Trophoblast cell (in vitro differentiated cells and primary cell): ENCODE data around the gene CAPZB.
"Not testable (repeated sequence)": the region's sequence is repeated elsewhere in the genome, so short reads cannot be mapped to it uniquely, and the experiment has no call there.

Experiments used
- DNase-seq, 2 donors: peaks; one replicate each; pipeline ENCODE4 v3.0.0-alpha.2; 2016
- H2AFZ ChIP-seq: 2 replicates; pipeline ENCODE4 v1.6.1; 2013; ENCODE audit warnings: low read length, moderate library complexity, mild to moderate bottlenecking; ENCODE audit not compliant: insufficient read depth, poor library complexity
- H2AK5ac ChIP-seq: 2 replicates; pipeline ENCODE4 v1.6.1; 2013; ENCODE audit warnings: mild to moderate bottlenecking, low read length
- H2BK120ac ChIP-seq: 2 replicates; pipeline ENCODE4 v1.6.1; 2013; ENCODE audit warnings: low read length, mild to moderate bottlenecking, moderate library complexity; ENCODE audit not compliant: insufficient read depth, poor library complexity
- H2BK12ac ChIP-seq: 2 replicates; pipeline ENCODE4 v1.6.1; 2013; ENCODE audit warnings: mild to moderate bottlenecking, low read length, moderate library complexity
- H2BK5ac ChIP-seq: 2 replicates; pipeline ENCODE4 v1.6.1; 2013; ENCODE audit warnings: low read length, low read depth, moderate library complexity, mild to moderate bottlenecking; ENCODE audit not compliant: poor library complexity
- H3K14ac ChIP-seq: 2 replicates; pipeline ENCODE4 v1.6.1; 2013; ENCODE audit warnings: mild to moderate bottlenecking, low read length
- H3K18ac ChIP-seq: 2 replicates; pipeline ENCODE4 v1.6.1; 2013; ENCODE audit warnings: mild to moderate bottlenecking, low read length
- H3K23ac ChIP-seq: 2 replicates; pipeline ENCODE4 v1.6.1; 2013; ENCODE audit warnings: low read length
- H3K27ac ChIP-seq: 2 replicates; pipeline ENCODE4 v1.5.1; 2013; ENCODE audit warnings: low read depth, mild to moderate bottlenecking, inconsistent platforms, low read length, moderate library complexity
- H3K27me3 ChIP-seq: 2 replicates; pipeline ENCODE4 v1.6.1; 2013; ENCODE audit warnings: inconsistent platforms, mild to moderate bottlenecking, low read length, moderate library complexity; ENCODE audit not compliant: insufficient read depth
- H3K36me3 ChIP-seq, 2 experiments: 1 replicate in 1 of 2; 2 replicates in 1 of 2; pipeline ENCODE4 v1.6.1; 2013; ENCODE audit warnings: low read length in 2 of 2, mild to moderate bottlenecking in 2 of 2, moderate library complexity in 1 of 2; ENCODE audit not compliant: insufficient read depth in 2 of 2, control insufficient read depth in 1 of 2
- H3K4ac ChIP-seq: 2 replicates; pipeline ENCODE4 v1.6.1; 2013; ENCODE audit warnings: low read depth, mild to moderate bottlenecking, low read length, moderate library complexity
- H3K4me1 ChIP-seq, 2 experiments: 1 replicate in 1 of 2; 2 replicates in 1 of 2; pipeline ENCODE4 v1.6.1; 2013; ENCODE audit warnings: low read length in 2 of 2, mild to moderate bottlenecking in 2 of 2, moderate library complexity in 1 of 2; ENCODE audit not compliant: insufficient read depth in 2 of 2, control insufficient read depth in 1 of 2
- H3K4me2 ChIP-seq: 2 replicates; pipeline ENCODE4 v1.6.1; 2013; ENCODE audit warnings: inconsistent platforms, mild to moderate bottlenecking, low read length, moderate library complexity
- H3K4me3 ChIP-seq: 2 replicates; pipeline ENCODE4 v1.5.1; 2013; ENCODE audit warnings: mild to moderate bottlenecking, low read depth, low read length, inconsistent platforms
- H3K79me1 ChIP-seq: one replicate; pipeline ENCODE4 v1.6.1; 2013; ENCODE audit warnings: low read length
- H3K79me2 ChIP-seq: 2 replicates; pipeline ENCODE4 v1.6.1; 2013; ENCODE audit warnings: low read length, mild to moderate bottlenecking; ENCODE audit not compliant: control insufficient read depth, insufficient read depth, poor library complexity
- H3K9ac ChIP-seq: 2 replicates; pipeline ENCODE4 v1.6.1; 2013; ENCODE audit warnings: mild to moderate bottlenecking, low read length
- H3K9me3 ChIP-seq: 2 replicates; pipeline ENCODE4 v1.6.1; 2013; ENCODE audit warnings: low read depth, mild to moderate bottlenecking, control low read depth, inconsistent platforms, low read length; ENCODE audit not compliant: insufficient read depth
- H4K12ac ChIP-seq: 2 replicates; pipeline ENCODE4 v1.6.1; 2013; ENCODE audit warnings: low read depth, mild to moderate bottlenecking, low read length, moderate library complexity
- H4K8ac ChIP-seq: 2 replicates; pipeline ENCODE4 v1.6.1; 2013; ENCODE audit warnings: low read depth, mild to moderate bottlenecking, low read length, moderate library complexity
- H4K91ac ChIP-seq: one replicate; pipeline ENCODE4 v1.6.1; 2013; ENCODE audit warnings: low read depth, mild to moderate bottlenecking, low read length, moderate library complexity
- WGBS: extraction: QIAGEN DNeasy Blood & Tissue Kit; methylation state at CpG from one replicate; pipeline ENCODE4 v1.1.7; 2013; ENCODE audit warnings: missing lambda C conversion rate; ENCODE audit not compliant: insufficient read length, insufficient coverage; ENCODE audit errors: extremely low coverage; 5-methylcytosine and 5-hydroxymethylcytosine counted together

Gene CAPZB

GRCh38 chr1:19307794-19308508 is 177.4 kb downstream of the CAPZB start:
- Histone ChIP-seq H3K4me1 (peaks cover 11 to 12% of the 10 kb centered on the region in 2 experiments), H3K23ac (no peak overlapping the region), H2AK5ac (no peak overlapping the region), H3K4ac (no peak overlapping the region), H3K79me2 (peaks cover 15% of the 10 kb centered on the region), H3K14ac (no peak overlapping the region), H3K79me1 (peaks cover 16% of the 10 kb centered on the region), H3K9ac (no peak overlapping the region), H3K9me3 (peaks cover 3% of the 10 kb centered on the region), H4K8ac (no peak overlapping the region), H4K12ac (no peak overlapping the region), H3K27ac (no peak overlapping the region), H2BK5ac (no peak overlapping the region), H3K4me3 (no peak overlapping the region), H3K4me2 (no peak overlapping the region), H3K27me3 (no peaks in the 10 kb centered on the region), H4K91ac (no peak overlapping the region), H3K18ac (no peak overlapping the region), H2BK12ac (no peak overlapping the region), H3K36me3 (peaks cover 40 to 53% of the 10 kb centered on the region in 2 experiments), H2BK120ac (no peak overlapping the region), H2AFZ (no peak overlapping the region)
- no peak for DNase-seq
- no CpG with 5 or more reads among the region's 10 CpGs for WGBS

- no peak for DNase-seq
- no CpG with 5 or more reads among the region's 6 CpGs for WGBS
- H3K18ac ChIP-seq, result no peak overlapping the region
- no peak overlapping the region for H3K4me2 ChIP-seq
- H2BK5ac ChIP-seq, result no peak overlapping the region
- H2AK5ac ChIP-seq, result no peak overlapping the region
- peaks cover 8% of the 10 kb centered on the region for H3K79me2 ChIP-seq
- H3K23ac ChIP-seq, result no peak overlapping the region
- H3K9me3 ChIP-seq, result peaks cover 3% of the 10 kb centered on the region
- no peak overlapping the region for H3K27ac ChIP-seq
- peaks cover 8% of the 10 kb centered on the region for H3K79me1 ChIP-seq
- no peak overlapping the region for H3K4me3 ChIP-seq
- peaks cover 9% of the 10 kb centered on the region in 2 experiments for H3K4me1 ChIP-seq
- H3K9ac ChIP-seq, result no peak overlapping the region
- H3K4ac ChIP-seq, result no peak overlapping the region
- H2BK120ac ChIP-seq, result no peak overlapping the region
- no peak overlapping the region for H3K14ac ChIP-seq
- H2BK12ac ChIP-seq, result no peak overlapping the region
- no peak overlapping the region for H4K8ac ChIP-seq
- no peak overlapping the region for H4K91ac ChIP-seq
- H3K27me3 ChIP-seq, result no peaks in the 10 kb centered on the region
- H3K36me3 ChIP-seq, result peaks cover 40 to 56% of the 10 kb centered on the region in 2 experiments
- no peak overlapping the region for H2AFZ ChIP-seq
- H4K12ac ChIP-seq, result no peak overlapping the region
These were observed 178.4 kb downstream of the CAPZB start for GRCh38 chr1:19306941-19307340.

- Histone ChIP-seq H2AFZ (no peak overlapping the region), H3K27ac (no peak overlapping the region), H3K9ac (no peak overlapping the region), H3K4ac (no peak overlapping the region), H2BK5ac (no peak overlapping the region), H3K4me3 (no peak overlapping the region), H4K91ac (no peak overlapping the region), H3K79me2 (no peaks in the 10 kb centered on the region), H3K18ac (no peak overlapping the region), H3K4me1 (peaks cover 4% of the 10 kb centered on the region in 2 experiments), H3K9me3 (peaks cover 3% of the 10 kb centered on the region), H2BK120ac (no peak overlapping the region), H2BK12ac (no peak overlapping the region), H3K36me3 (peaks cover 40 to 56% of the 10 kb centered on the region in 2 experiments), H4K8ac (no peak overlapping the region), H3K23ac (no peak overlapping the region), H3K27me3 (no peaks in the 10 kb centered on the region), H3K4me2 (no peak overlapping the region), H2AK5ac (no peak overlapping the region), H3K79me1 (no peaks in the 10 kb centered on the region), H3K14ac (no peak overlapping the region), H4K12ac (no peak overlapping the region)
- no CpG with 5 or more reads among the region's 11 CpGs for WGBS
- DNase-seq, result no peak
These were observed 179.5 kb downstream of the CAPZB start for GRCh38 chr1:19305880-19306279.

DNA sequence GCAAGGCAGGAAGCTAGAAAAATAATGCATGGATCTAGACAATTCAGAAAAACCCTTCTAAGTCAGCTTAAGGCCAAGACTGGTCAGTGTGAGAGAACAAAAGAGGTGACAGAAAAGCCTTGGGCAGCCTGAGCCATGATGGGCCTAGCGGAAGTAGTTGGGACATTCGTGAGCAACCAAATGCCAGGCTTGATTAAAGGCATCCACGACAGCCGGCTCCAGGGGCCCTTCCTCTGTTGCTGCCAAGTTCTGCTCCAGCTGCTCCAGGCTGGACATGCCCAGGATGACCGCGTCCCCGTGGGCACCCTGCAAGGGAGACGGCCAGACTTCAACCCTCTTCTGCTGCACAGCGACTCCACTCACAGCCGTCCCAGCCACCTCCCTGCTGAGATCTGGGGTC is 181.3 kb downstream of the CAPZB start:
- H4K8ac ChIP-seq, result not testable (repeated sequence)
- WGBS, result no CpG with 5 or more reads among the region's 10 CpGs

More for the DNA sequence above, 181.3 kb downstream of the CAPZB start:
- H3K4me2 ChIP-seq, H3K14ac ChIP-seq, H3K27ac ChIP-seq, H3K4me1 ChIP-seq, H2BK120ac ChIP-seq, H3K79me1 ChIP-seq, H3K9me3 ChIP-seq, H3K23ac ChIP-seq, H4K12ac ChIP-seq, H2AFZ ChIP-seq, H4K91ac ChIP-seq, H3K18ac ChIP-seq, H3K9ac ChIP-seq, H3K79me2 ChIP-seq, H3K27me3 ChIP-seq, H2AK5ac ChIP-seq, H3K4me3 ChIP-seq, H2BK5ac ChIP-seq, DNase-seq, H2BK12ac ChIP-seq, H3K4ac ChIP-seq: not testable (repeated sequence)
- peaks cover 40 to 59% of the 10 kb centered on the region in 2 experiments for H3K36me3 ChIP-seq
